Measurements from ENCODE around the gene DYNC1LI1. TPM values are rescaled to one million over a fixed set of nuclear protein-coding genes. Genes with fewer than 3 reads are reported as not detected.
"Not testable (repeated sequence)": the region's sequence is repeated elsewhere in the genome, so short reads cannot be mapped to it uniquely, and the experiment has no call there.

Gene DYNC1LI1
- total and polyA plus RNA-seq, 4 donors: 9.2 to 21.1 (median 13.6) TPM

DNA sequence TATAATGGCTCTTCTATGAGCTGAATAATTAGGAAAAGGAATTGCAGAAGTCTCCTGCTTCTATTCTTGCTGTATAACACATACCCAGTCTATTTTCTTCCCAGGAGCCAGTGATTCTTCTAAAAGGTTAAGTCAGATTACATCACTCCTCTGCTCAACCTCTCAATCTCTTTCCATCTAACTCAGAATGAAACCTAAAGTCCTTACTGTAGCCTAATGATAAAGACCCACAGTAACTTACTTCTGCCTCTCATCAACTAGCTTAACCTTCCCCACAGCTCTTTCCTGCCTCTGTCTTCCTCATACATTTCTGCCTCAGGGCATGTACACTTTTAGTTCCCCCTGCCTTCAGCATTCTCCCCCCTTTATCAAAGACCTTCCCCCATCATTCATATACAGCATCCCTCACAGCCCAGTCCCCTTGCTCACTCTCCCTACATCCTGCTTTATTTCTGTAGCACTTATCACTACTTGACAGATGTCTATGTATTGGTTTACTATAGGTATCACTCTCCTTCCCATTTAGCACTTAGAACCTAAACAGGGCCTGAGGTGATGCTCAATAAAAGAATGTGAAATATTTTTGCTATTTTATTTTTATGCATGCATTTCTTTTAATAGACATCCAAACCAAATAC lies 39.5 kb downstream of the DYNC1LI1 start:
- H3K27me3 ChIP-seq (ENCODE audit: control insufficient read depth in 4 of 4, insufficient read depth in 4 of 4, low read length in 3 of 4): no peaks in the 10 kb centered on the region
- TF ChIP-seq, protein P1, sequence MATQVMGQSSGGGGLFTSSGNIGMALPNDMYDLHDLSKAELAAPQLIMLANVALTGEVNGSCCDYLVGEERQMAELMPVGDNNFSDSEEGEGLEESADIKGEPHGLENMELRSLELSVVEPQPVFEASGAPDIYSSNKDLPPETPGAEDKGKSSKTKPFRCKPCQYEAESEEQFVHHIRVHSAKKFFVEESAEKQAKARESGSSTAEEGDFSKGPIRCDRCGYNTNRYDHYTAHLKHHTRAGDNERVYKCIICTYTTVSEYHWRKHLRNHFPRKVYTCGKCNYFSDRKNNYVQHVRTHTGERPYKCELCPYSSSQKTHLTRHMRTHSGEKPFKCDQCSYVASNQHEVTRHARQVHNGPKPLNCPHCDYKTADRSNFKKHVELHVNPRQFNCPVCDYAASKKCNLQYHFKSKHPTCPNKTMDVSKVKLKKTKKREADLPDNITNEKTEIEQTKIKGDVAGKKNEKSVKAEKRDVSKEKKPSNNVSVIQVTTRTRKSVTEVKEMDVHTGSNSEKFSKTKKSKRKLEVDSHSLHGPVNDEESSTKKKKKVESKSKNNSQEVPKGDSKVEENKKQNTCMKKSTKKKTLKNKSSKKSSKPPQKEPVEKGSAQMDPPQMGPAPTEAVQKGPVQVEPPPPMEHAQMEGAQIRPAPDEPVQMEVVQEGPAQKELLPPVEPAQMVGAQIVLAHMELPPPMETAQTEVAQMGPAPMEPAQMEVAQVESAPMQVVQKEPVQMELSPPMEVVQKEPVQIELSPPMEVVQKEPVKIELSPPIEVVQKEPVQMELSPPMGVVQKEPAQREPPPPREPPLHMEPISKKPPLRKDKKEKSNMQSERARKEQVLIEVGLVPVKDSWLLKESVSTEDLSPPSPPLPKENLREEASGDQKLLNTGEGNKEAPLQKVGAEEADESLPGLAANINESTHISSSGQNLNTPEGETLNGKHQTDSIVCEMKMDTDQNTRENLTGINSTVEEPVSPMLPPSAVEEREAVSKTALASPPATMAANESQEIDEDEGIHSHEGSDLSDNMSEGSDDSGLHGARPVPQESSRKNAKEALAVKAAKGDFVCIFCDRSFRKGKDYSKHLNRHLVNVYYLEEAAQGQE (IDR thresholded peaks at IDR 0.05): no peak
- no peak for TF ChIP-seq JUND (IDR thresholded peaks at IDR 0.05)
- TF ChIP-seq FOXA1 (IDR thresholded peaks at IDR 0.05): no peak
- no peak for TF ChIP-seq HNF4A (conservative IDR thresholded peaks at IDR 0.05)
- no peak for TF ChIP-seq YY1 (IDR thresholded peaks at IDR 0.05)
- TF ChIP-seq, protein P2, sequence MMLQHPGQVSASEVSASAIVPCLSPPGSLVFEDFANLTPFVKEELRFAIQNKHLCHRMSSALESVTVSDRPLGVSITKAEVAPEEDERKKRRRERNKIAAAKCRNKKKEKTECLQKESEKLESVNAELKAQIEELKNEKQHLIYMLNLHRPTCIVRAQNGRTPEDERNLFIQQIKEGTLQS (IDR thresholded peaks at IDR 0.05): no peak
- no peaks in the 10 kb centered on the region for H3K9me3 ChIP-seq (ENCODE audit: control insufficient read depth in 4 of 4, low read length in 3 of 4)
- no peak overlapping the region for H3K9ac ChIP-seq (ENCODE audit: low read depth in 1 of 2, low read length in 2 of 2)
- H3K27ac ChIP-seq (ENCODE audit: low read depth in 1 of 2, low read length in 2 of 2): no peak overlapping the region
- no peaks in the 10 kb centered on the region for H3K4me1 ChIP-seq (ENCODE audit: control insufficient read depth in 4 of 4, insufficient read depth in 4 of 4, low read length in 3 of 4)
- H3K36me3 ChIP-seq (ENCODE audit: control insufficient read depth in 4 of 4, insufficient read depth in 3 of 4, low read depth in 1 of 4, low read length in 3 of 4): peaks cover 0 to 27% (median 17%) of the 10 kb centered on the region in 4 donors
- DNase-seq (ENCODE audit: low spot score): no peak
- no peak overlapping the region for H3K4me3 ChIP-seq (ENCODE audit: low read depth in 1 of 3, low read length in 3 of 3)

DNA sequence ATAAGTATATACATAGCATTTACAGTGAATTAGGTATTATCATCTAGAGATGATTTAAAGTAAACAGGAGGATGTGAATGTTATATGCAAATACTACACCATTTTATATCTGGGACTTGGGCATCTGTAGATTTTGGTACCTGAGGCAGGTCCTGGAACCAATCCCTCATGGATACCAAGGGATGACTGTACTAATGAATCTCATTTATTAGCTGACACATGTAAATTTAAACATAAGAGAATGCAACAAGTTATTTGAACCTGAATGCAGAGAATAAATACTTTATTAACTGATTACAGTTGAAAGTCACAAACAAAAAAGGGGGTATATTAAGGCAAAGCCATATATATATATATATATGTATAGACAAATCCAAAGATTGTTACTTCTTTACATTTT lies 44.9 kb downstream of the DYNC1LI1 start:
- no peaks in the 10 kb centered on the region for H3K9me3 ChIP-seq (ENCODE audit: control insufficient read depth in 4 of 4, low read length in 3 of 4)
- no peaks in the 10 kb centered on the region for H3K4me1 ChIP-seq (ENCODE audit: control insufficient read depth in 4 of 4, insufficient read depth in 4 of 4, low read length in 3 of 4)
- no peak for TF ChIP-seq FOXA1 (IDR thresholded peaks at IDR 0.05)
- peaks cover 0 to 32% (median 18%) of the 10 kb centered on the region in 4 donors for H3K36me3 ChIP-seq (ENCODE audit: control insufficient read depth in 4 of 4, insufficient read depth in 3 of 4, low read depth in 1 of 4, low read length in 3 of 4)
- no peak overlapping the region for H3K9ac ChIP-seq (ENCODE audit: low read depth in 1 of 2, low read length in 2 of 2)
- no peak overlapping the region for H3K27ac ChIP-seq (ENCODE audit: low read depth in 1 of 2, low read length in 2 of 2)
- no peak for DNase-seq (ENCODE audit: low spot score)
- no peak overlapping the region for H3K4me3 ChIP-seq (ENCODE audit: low read depth in 1 of 3, low read length in 3 of 3)
- H3K27me3 ChIP-seq (ENCODE audit: control insufficient read depth in 4 of 4, insufficient read depth in 4 of 4, low read length in 3 of 4): no peaks in the 10 kb centered on the region

DNA sequence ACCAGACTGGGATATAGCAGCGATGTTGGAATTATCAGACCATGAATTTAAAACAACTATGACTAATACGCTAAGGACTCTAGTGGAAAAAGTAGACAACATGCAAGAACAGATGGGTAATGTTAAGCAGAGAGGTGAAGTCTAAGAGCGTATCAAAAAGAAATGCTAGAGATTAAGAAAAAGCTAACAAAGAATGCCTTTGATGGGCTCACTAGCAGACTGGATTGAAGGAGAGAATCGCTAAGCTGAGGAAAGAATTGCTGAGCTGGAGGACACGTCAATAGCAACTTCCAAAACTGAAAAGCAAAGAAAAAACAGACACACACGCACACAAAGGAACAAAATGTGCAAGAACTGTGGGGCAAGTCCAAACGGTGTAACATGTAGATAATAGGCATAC lies 48.0 kb downstream of the DYNC1LI1 start:
- WGBS: 85% methylated on average over 7 of the region's 7 CpGs
- Histone ChIP-seq H3K4me3 (ENCODE audit: low read depth in 1 of 3, low read length in 3 of 3) (no peak overlapping the region), H3K4me1 (ENCODE audit: control insufficient read depth in 4 of 4, insufficient read depth in 4 of 4, low read length in 3 of 4) (no peaks in the 10 kb centered on the region), H3K27ac (ENCODE audit: low read depth in 1 of 2, low read length in 2 of 2) (no peak overlapping the region), H3K9ac (ENCODE audit: low read depth in 1 of 2, low read length in 2 of 2) (no peak overlapping the region), H3K36me3 (ENCODE audit: control insufficient read depth in 4 of 4, insufficient read depth in 3 of 4, low read depth in 1 of 4, low read length in 3 of 4) (peaks cover 0 to 21% (median 12%) of the 10 kb centered on the region in 4 donors), H3K9me3 (ENCODE audit: control insufficient read depth in 4 of 4, low read length in 3 of 4) (no peaks in the 10 kb centered on the region), H3K27me3 (ENCODE audit: control insufficient read depth in 4 of 4, insufficient read depth in 4 of 4, low read length in 3 of 4) (no peaks in the 10 kb centered on the region)
- no peak for TF ChIP-seq HNF4G (IDR thresholded peaks at IDR 0.05)
- no peak for TF ChIP-seq TAF1 (conservative IDR thresholded peaks at IDR 0.05)
- DNase-seq (ENCODE audit: low spot score): no peak

DNA sequence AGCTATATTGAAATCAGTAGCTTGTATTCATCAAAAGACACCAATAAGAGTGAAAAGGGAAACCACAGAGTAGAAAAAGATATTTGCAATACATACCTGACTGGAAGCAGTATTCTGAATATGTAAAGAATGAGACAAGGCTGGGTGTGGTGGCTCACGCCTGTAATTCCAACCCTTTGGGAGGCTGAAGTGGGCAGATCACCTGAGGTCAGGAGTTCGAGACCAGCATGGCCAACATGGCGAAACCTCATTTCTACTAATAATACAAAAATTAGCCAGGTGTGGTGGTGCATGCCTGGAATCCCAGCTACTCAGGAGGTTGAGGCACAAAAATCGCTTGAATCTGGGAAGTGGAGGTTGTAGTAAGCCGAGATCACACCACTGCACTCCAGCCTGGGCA lies 51.7 kb downstream of the DYNC1LI1 start:
- not testable (repeated sequence) for H3K4me3 ChIP-seq (ENCODE audit: low read depth in 1 of 3, low read length in 3 of 3); DNase-seq (ENCODE audit: low spot score); H3K9ac ChIP-seq (ENCODE audit: low read depth in 1 of 2, low read length in 2 of 2); H3K27ac ChIP-seq (ENCODE audit: low read depth in 1 of 2, low read length in 2 of 2); H3K4me1 ChIP-seq (ENCODE audit: control insufficient read depth in 4 of 4, insufficient read depth in 4 of 4, low read length in 3 of 4); H3K36me3 ChIP-seq (ENCODE audit: control insufficient read depth in 4 of 4, insufficient read depth in 3 of 4, low read depth in 1 of 4, low read length in 3 of 4); H3K27me3 ChIP-seq (ENCODE audit: control insufficient read depth in 4 of 4, insufficient read depth in 4 of 4, low read length in 3 of 4); H3K9me3 ChIP-seq (ENCODE audit: control insufficient read depth in 4 of 4, low read length in 3 of 4)
- 98% methylated on average over 5 of the region's 5 CpGs for WGBS

DNA sequence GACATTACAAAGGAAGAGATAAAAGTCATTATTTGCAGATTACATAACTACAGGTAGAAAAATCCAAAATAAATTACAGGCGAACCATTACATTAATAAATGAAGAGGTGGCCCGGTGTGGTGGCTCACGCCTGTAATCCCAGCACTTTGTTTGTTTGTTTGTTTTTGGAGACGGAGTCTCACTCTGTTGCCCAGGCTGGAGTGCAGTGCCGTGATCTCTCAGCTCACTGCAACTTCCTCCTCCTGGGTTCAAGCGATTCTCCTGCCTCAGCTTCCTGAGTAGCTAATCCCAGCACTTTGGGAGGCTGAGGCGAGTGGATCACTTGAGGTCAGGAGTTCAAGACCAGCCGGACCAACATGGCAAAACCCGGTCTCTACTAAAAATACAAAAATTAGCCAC lies 53.9 kb downstream of the DYNC1LI1 start:
- H3K9ac ChIP-seq (ENCODE audit: low read depth in 1 of 2, low read length in 2 of 2); H3K36me3 ChIP-seq (ENCODE audit: control insufficient read depth in 4 of 4, insufficient read depth in 3 of 4, low read depth in 1 of 4, low read length in 3 of 4); H3K27me3 ChIP-seq (ENCODE audit: control insufficient read depth in 4 of 4, insufficient read depth in 4 of 4, low read length in 3 of 4); H3K9me3 ChIP-seq (ENCODE audit: control insufficient read depth in 4 of 4, low read length in 3 of 4); H3K27ac ChIP-seq (ENCODE audit: low read depth in 1 of 2, low read length in 2 of 2); H3K4me1 ChIP-seq (ENCODE audit: control insufficient read depth in 4 of 4, insufficient read depth in 4 of 4, low read length in 3 of 4); DNase-seq (ENCODE audit: low spot score); H3K4me3 ChIP-seq (ENCODE audit: low read depth in 1 of 3, low read length in 3 of 3): not testable (repeated sequence)
- 82% methylated on average over 9 of the region's 9 CpGs for WGBS
